KMS-11 (cell line): ENCODE measurements around the gene TMEM143.

ENCODE experiments used
- H2AFZ ChIP-seq: fragments of 200-600 bp; sonication (generic); 2 replicates; pipeline ENCODE4 v1.6.1; 2016; ENCODE audit warnings: antibody characterized with exemption, mixed run types, low read depth
- H3K27ac ChIP-seq: fragments of 200-600 bp; sonication (generic); 2 replicates; pipeline ENCODE4 v1.6.1; 2016; ENCODE audit warnings: mild to moderate bottlenecking, mixed run types
- H3K27me3 ChIP-seq: fragments of 200-600 bp; sonication (generic); 2 replicates; pipeline ENCODE4 v1.6.1; 2017; ENCODE audit warnings: mild to moderate bottlenecking, low read depth, mixed run types, moderate library complexity; ENCODE audit not compliant: insufficient read depth
- H3K36me3 ChIP-seq: fragments of 200-600 bp; sonication (generic); 2 replicates; pipeline ENCODE4 v1.6.1; 2017; ENCODE audit warnings: mild to moderate bottlenecking, mixed run types; ENCODE audit not compliant: insufficient read depth
- H3K4me1 ChIP-seq: fragments of 200-600 bp; sonication (generic); 2 replicates; pipeline ENCODE4 v1.6.1; 2016; ENCODE audit warnings: mild to moderate bottlenecking, low read depth, mixed run types; ENCODE audit not compliant: poor library complexity, severe bottlenecking
- H3K4me2 ChIP-seq: fragments of 200-600 bp; sonication (generic); 2 replicates; pipeline ENCODE4 v1.7.0; 2016; ENCODE audit warnings: mild to moderate bottlenecking, mixed run types
- H3K4me3 ChIP-seq: fragments of 200-600 bp; sonication (generic); IDR thresholded peaks from 2 replicates; pipeline ENCODE4 v1.6.1; 2017; ENCODE audit warnings: low read depth, low read length, mixed read lengths; ENCODE audit not compliant: insufficient read depth
- H3K79me2 ChIP-seq: fragments of 200-600 bp; sonication (generic); 2 replicates; pipeline ENCODE4 v1.6.1; 2016; ENCODE audit warnings: low read depth, mixed run types; ENCODE audit not compliant: insufficient read depth
- H3K9ac ChIP-seq: fragments of 200-600 bp; sonication (generic); 2 replicates; pipeline ENCODE4 v1.6.1; 2016; ENCODE audit warnings: mild to moderate bottlenecking, mixed run types
- H4K20me1 ChIP-seq: fragments of 200-600 bp; sonication (generic); 2 replicates; pipeline ENCODE4 v1.6.1; 2016; ENCODE audit warnings: mild to moderate bottlenecking, mixed run types; ENCODE audit not compliant: insufficient read depth
- CTCF ChIP-seq: fragments of 200-600 bp; sonication (generic); conservative IDR thresholded peaks from 2 replicates; pipeline ENCODE4 v1.6.1; 2017; ENCODE audit warnings: low read depth, mild to moderate bottlenecking, antibody characterized with exemption, low read length, moderate library complexity, mixed read lengths

The TMEM143 gene

GRCh38 chr19:48338802-48339503, 24.8 kb downstream of the TMEM143 start:
- Histone ChIP-seq H3K4me1 (peaks cover 8% of the 10 kb centered on the region), H3K79me2 (no peaks in the 10 kb centered on the region), H2AFZ (no peak overlapping the region), H3K36me3 (no peaks in the 10 kb centered on the region), H3K4me2 (no peak overlapping the region), H3K9ac (no peak overlapping the region), H3K27me3 (no peaks in the 10 kb centered on the region), H4K20me1 (no peaks in the 10 kb centered on the region), H3K4me3 (no peak overlapping the region), H3K27ac (no peak overlapping the region)
- TF ChIP-seq CTCF: no peak

- no peak overlapping the region for H3K4me3 ChIP-seq
- no peaks in the 10 kb centered on the region for H4K20me1 ChIP-seq
- H3K27me3 ChIP-seq: no peaks in the 10 kb centered on the region
- H3K27ac ChIP-seq: no peak overlapping the region
- H3K9ac ChIP-seq: no peak overlapping the region
- H3K36me3 ChIP-seq: no peaks in the 10 kb centered on the region
- H2AFZ ChIP-seq: no peak overlapping the region
- H3K4me1 ChIP-seq: peaks cover 11% of the 10 kb centered on the region
- no peaks in the 10 kb centered on the region for H3K79me2 ChIP-seq
- no peak for TF ChIP-seq CTCF
- no peak overlapping the region for H3K4me2 ChIP-seq
These were observed 25.4 kb downstream of the TMEM143 start for GRCh38 chr19:48338253-48338755.

GRCh38 chr19:48333467-48334384, 30.0 kb downstream of the TMEM143 start:
- no peaks in the 10 kb centered on the region for H3K79me2 ChIP-seq
- no peaks in the 10 kb centered on the region for H4K20me1 ChIP-seq
- H3K9ac ChIP-seq: peak overlapping the region; percentile 82
- no peak overlapping the region for H3K4me3 ChIP-seq
- H3K36me3 ChIP-seq: no peaks in the 10 kb centered on the region
- peak overlapping the region; percentile 79 for H3K4me2 ChIP-seq
- H3K27ac ChIP-seq: peak overlapping the region; percentile 74
- TF ChIP-seq CTCF: peak; percentile 77
- peak overlapping the region; percentile 80 for H2AFZ ChIP-seq
- peaks cover 26% of the 10 kb centered on the region for H3K4me1 ChIP-seq
- H3K27me3 ChIP-seq: no peaks in the 10 kb centered on the region

- Histone ChIP-seq H4K20me1 (no peaks in the 10 kb centered on the region), H3K4me2 (peak overlapping the region; percentile 79), H3K27me3 (no peaks in the 10 kb centered on the region), H3K4me1 (peaks cover 26% of the 10 kb centered on the region), H3K79me2 (no peaks in the 10 kb centered on the region), H2AFZ (peak overlapping the region; percentile 32), H3K4me3 (no peak overlapping the region), H3K27ac (peak overlapping the region; percentile 74), H3K36me3 (no peaks in the 10 kb centered on the region), H3K9ac (peak overlapping the region; percentile 82; the same call in 1 of the 2 replicates)
- TF ChIP-seq CTCF: no peak
These were observed 30.9 kb downstream of the TMEM143 start for GRCh38 chr19:48332662-48333466.
